Omental fat pad (tissue), 4 donors: ENCODE measurements around the gene DCAF5. TPM values are rescaled to one million over a fixed set of nuclear protein-coding genes. Genes with fewer than 3 reads are reported as not detected.

Experiments used
- ATAC-seq: fragments of 150-250 bp; one replicate; pipeline ENCODE4 v1.9.1; 2016; ENCODE audit warnings: mild to moderate bottlenecking, moderate library complexity; ENCODE audit not compliant: low FRiP score
- DNase-seq: peaks from one replicate; pipeline ENCODE4 v3.0.0-alpha.2; 2019; ENCODE audit warnings: low spot score
- total RNA-seq, 4 donors: library from RNA; depleted of rRNA; stranded (reverse); fragments of >200 nt; gene quantifications; one replicate each; pipeline ENCODE4 v1.1.0, GENCODE V29; 2016
- TF ChIP-seq, protein P1 (sequence below), 3 donors: fragments of 450-650 bp; IDR thresholded peaks; one replicate each; pipeline ENCODE4 v1.5.1; 2016 to 2017; ENCODE audit warnings: antibody characterized with exemption in 3 of 3, mild to moderate bottlenecking in 3 of 3, moderate library complexity in 2 of 3

DCAF5 gene
- total RNA-seq, 4 donors from 2014 or later = 30.4 to 58.1 (median 38.0) TPM

DNA sequence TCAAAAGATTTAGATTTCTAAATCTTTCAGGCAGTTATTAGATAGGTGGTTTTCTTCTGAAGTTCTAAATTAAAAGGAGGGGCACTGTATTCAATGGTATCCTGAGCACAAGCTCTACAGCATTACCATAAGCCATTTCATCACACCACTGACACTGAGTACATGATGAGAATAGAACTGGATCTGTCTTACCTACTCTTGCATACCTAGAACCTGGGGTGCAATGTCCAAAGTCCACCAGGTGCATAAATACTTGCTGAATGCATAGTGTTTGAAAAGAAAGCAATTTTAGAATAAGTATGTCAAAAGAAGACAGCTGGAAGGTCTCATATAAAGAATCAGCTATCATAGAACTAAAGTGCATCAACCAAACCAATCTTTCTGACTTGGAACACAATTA lies 88.3 kb downstream of the DCAF5 start:
- TF ChIP-seq, protein P1, sequence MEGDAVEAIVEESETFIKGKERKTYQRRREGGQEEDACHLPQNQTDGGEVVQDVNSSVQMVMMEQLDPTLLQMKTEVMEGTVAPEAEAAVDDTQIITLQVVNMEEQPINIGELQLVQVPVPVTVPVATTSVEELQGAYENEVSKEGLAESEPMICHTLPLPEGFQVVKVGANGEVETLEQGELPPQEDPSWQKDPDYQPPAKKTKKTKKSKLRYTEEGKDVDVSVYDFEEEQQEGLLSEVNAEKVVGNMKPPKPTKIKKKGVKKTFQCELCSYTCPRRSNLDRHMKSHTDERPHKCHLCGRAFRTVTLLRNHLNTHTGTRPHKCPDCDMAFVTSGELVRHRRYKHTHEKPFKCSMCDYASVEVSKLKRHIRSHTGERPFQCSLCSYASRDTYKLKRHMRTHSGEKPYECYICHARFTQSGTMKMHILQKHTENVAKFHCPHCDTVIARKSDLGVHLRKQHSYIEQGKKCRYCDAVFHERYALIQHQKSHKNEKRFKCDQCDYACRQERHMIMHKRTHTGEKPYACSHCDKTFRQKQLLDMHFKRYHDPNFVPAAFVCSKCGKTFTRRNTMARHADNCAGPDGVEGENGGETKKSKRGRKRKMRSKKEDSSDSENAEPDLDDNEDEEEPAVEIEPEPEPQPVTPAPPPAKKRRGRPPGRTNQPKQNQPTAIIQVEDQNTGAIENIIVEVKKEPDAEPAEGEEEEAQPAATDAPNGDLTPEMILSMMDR (IDR thresholded peaks at IDR 0.05) = no peak
- ATAC-seq (no peak), DNase-seq (no peak)

GRCh38 chr14:69059658-69060623 lies 93.0 kb downstream of the DCAF5 start:
- TF ChIP-seq, protein P1 (IDR thresholded peaks at IDR 0.05) = no peak
- ATAC-seq (peak; percentile 52), DNase-seq (no peak)

GRCh38 chr14:69055999-69056788 lies 96.7 kb downstream of the DCAF5 start:
- DNase-seq = no peak
- TF ChIP-seq, protein P1 (IDR thresholded peaks at IDR 0.05) = no peak
- ATAC-seq = no peak

GRCh38 chr14:69055125-69055524 lies 97.8 kb downstream of the DCAF5 start:
- TF ChIP-seq, protein P1 (IDR thresholded peaks at IDR 0.05) = no peak
- DNase-seq (no peak), ATAC-seq (no peak)

DNA sequence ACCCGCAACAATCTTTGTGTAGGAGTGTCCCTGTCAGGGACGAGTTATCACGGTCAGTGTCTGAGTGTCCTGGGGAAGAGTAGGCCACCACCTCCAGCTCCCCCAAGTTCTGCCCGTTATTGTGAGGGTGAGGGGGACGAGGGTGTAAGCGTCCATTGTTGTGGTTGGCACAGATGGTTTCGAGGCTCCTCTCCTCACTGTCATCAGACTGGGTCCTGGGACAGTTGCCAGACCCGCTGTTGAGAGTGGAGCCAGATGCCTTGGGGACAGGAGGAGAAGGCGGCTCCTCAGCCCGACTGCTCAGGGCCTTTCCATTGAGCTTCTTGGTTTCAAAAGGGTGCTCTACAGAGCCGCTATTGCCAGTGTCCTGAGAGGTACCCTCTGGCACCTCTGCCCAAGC lies 98.9 kb downstream of the DCAF5 start:
- ATAC-seq (no peak), DNase-seq (no peak)
- TF ChIP-seq, protein P1 (IDR thresholded peaks at IDR 0.05) = no peak

GRCh38 chr14:69052181-69052601 lies 100.7 kb downstream of the DCAF5 start:
- DNase-seq = no peak
- peak; percentile 7 for ATAC-seq
- TF ChIP-seq, protein P1 (IDR thresholded peaks at IDR 0.05) = no peak
